Natural killer cell (primary cell): ENCODE measurements around the gene ATP2A3. TPM values are rescaled to one million over a fixed set of nuclear protein-coding genes. Genes with fewer than 3 reads are reported as not detected.

Experiments
- ATAC-seq, 3 donors: fragments of 150-1000 bp in 2 of 3; fragments of 200-7000 bp in 1 of 3; cut with Tn5 transposase; 1 replicate in 1 of 3; 2 replicates in 2 of 3; pipeline ENCODE4 v1.10.0; 2021; ENCODE audit warnings: mild to moderate bottlenecking in 2 of 3, moderate library complexity in 2 of 3
- DNase-seq, 2 donors: peaks; one replicate each; pipeline versions ENCODE4 v3.0.0 to v3.0.0-alpha.2; 2013 to 2021; ENCODE audit warnings: mixed read lengths in 1 of 2
- H3K27ac ChIP-seq: one replicate; pipeline ENCODE4 v1.5.1; 2013; ENCODE audit warnings: mild to moderate bottlenecking, low read length
- H3K27me3 ChIP-seq: one replicate; pipeline ENCODE4 v1.6.1; 2013; ENCODE audit warnings: low read length; ENCODE audit not compliant: control insufficient read depth, insufficient read depth
- H3K36me3 ChIP-seq: one replicate; pipeline ENCODE4 v1.6.1; 2013; ENCODE audit warnings: low read length; ENCODE audit not compliant: control insufficient read depth, insufficient read depth
- H3K4me1 ChIP-seq: one replicate; pipeline ENCODE4 v1.6.1; 2013; ENCODE audit warnings: low read length; ENCODE audit not compliant: control insufficient read depth, insufficient read depth
- H3K4me3 ChIP-seq: one replicate; pipeline ENCODE4 v1.5.1; 2013; ENCODE audit warnings: low read length
- H3K9me3 ChIP-seq: one replicate; pipeline ENCODE4 v1.6.1; 2013; ENCODE audit warnings: low read length; ENCODE audit not compliant: control insufficient read depth, insufficient read depth
- H3K27ac Mint-ChIP-seq, 2 donors: one replicate each; pipeline ENCODE4 v1.8.0; 2022; ENCODE audit warnings: mild to moderate bottlenecking in 2 of 2, mixed read lengths in 2 of 2, moderate library complexity in 1 of 2
- H3K27me3 Mint-ChIP-seq, 2 donors: one replicate each; pipeline ENCODE4 v1.8.0; 2022; ENCODE audit warnings: low read depth in 2 of 2, mixed read lengths in 2 of 2
- H3K36me3 Mint-ChIP-seq: one replicate; pipeline ENCODE4 v1.8.0; 2022; ENCODE audit warnings: mixed read lengths
- H3K4me1 Mint-ChIP-seq, 2 donors: one replicate each; pipeline ENCODE4 v1.8.0; 2022; ENCODE audit warnings: mixed read lengths in 2 of 2
- H3K4me3 Mint-ChIP-seq: one replicate; pipeline ENCODE4 v1.8.0; 2022; ENCODE audit warnings: mild to moderate bottlenecking, moderate library complexity, mixed read lengths
- H3K9me3 Mint-ChIP-seq, 2 donors: one replicate each; pipeline ENCODE4 v1.8.0; 2022; ENCODE audit warnings: mixed read lengths in 2 of 2
- CTCF ChIP-seq: fragments of 200-600 bp; IDR thresholded peaks from one replicate; pipeline ENCODE4 v1.8.0; 2022; ENCODE audit warnings: antibody characterized with exemption
- WGBS: methylation state at CpG from one replicate; pipeline ENCODE4 v1.1.7; 2013; ENCODE audit warnings: missing lambda C conversion rate; ENCODE audit not compliant: insufficient coverage; 5-methylcytosine and 5-hydroxymethylcytosine counted together
- intact Hi-C: fragments of 100-400 bp; cut with micrococcal nuclease; formaldehyde crosslinking; loops from one replicate; pipeline ENCODE4 v1.14.2; 2022
- total RNA-seq, 4 donors: library from RNA; stranded (reverse); fragments of 120-200 nt in 1 of 4; gene quantifications; one replicate each; pipeline versions ENCODE4 v1.2.3 to v1.2.4, GENCODE V29; 2013 to 2022

Gene ATP2A3
- total RNA-seq, 3 donors from 2014 or later (not counting 1 experiment from before 2014, with no cell fraction given): 326 to 397 (median 377) TPM

GRCh38 chr17:3923466-3924190, 40.6 kb downstream of the ATP2A3 start:
- H3K9me3 ChIP-seq: no peaks in the 10 kb centered on the region
- no peak for TF ChIP-seq CTCF
- peaks cover 37% of the 10 kb centered on the region for H3K36me3 ChIP-seq
- Mint-ChIP-seq H3K4me1 (peaks cover 0 to 11% of the 10 kb centered on the region in 2 donors), H3K27me3 (no peaks in the 10 kb centered on the region), H3K4me3 (no peak overlapping the region), H3K27ac (no peak overlapping the region), H3K36me3 (no peaks in the 10 kb centered on the region), H3K9me3 (no peaks in the 10 kb centered on the region)
- H3K27me3 ChIP-seq: no peaks in the 10 kb centered on the region
- intact Hi-C loops: no loop called here
- H3K4me3 ChIP-seq: no peak overlapping the region
- H3K4me1 ChIP-seq: no peaks in the 10 kb centered on the region
- DNase-seq (no peak), ATAC-seq (no peak)
- H3K27ac ChIP-seq: no peak overlapping the region
- WGBS: 87% methylated on average over 17 of the region's 18 CpGs

DNA sequence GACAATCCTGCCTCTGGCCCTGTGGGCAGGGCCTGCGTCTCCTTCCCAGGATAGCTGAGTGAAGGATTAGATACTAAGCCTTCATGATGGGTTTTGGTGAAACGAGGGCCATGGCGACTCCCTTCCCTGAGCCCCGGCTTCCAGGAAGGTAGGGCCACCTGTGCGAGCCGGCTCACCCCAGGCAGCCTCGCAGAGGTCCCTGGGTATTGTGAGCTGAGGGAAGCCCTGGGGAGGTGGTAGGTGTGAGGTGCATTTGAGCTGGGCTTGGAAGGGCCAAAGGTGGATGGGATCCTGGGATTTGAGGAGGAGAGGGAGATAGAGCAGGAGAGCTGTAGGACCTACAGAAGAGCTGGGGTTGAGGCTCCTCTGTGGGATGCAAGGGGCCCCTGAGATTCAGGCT, 41.5 kb downstream of the ATP2A3 start:
- ATAC-seq: no peak
- Mint-ChIP-seq H3K4me1 (peaks cover 0 to 11% of the 10 kb centered on the region in 2 donors), H3K36me3 (no peaks in the 10 kb centered on the region), H3K27me3 (no peaks in the 10 kb centered on the region), H3K27ac (peak overlapping the region in 1 of 2 donors; percentile 36), H3K4me3 (no peak overlapping the region), H3K9me3 (no peaks in the 10 kb centered on the region)
- intact Hi-C loops: no loop called here
- no peak for TF ChIP-seq CTCF
- DNase-seq: no peak
- Histone ChIP-seq H3K36me3 (peaks cover 28% of the 10 kb centered on the region), H3K4me3 (no peak overlapping the region), H3K27ac (no peak overlapping the region), H3K9me3 (no peaks in the 10 kb centered on the region), H3K27me3 (no peaks in the 10 kb centered on the region), H3K4me1 (peaks cover under 1% of the 10 kb centered on the region)
- WGBS: 89% methylated on average over 7 of the region's 7 CpGs

DNA sequence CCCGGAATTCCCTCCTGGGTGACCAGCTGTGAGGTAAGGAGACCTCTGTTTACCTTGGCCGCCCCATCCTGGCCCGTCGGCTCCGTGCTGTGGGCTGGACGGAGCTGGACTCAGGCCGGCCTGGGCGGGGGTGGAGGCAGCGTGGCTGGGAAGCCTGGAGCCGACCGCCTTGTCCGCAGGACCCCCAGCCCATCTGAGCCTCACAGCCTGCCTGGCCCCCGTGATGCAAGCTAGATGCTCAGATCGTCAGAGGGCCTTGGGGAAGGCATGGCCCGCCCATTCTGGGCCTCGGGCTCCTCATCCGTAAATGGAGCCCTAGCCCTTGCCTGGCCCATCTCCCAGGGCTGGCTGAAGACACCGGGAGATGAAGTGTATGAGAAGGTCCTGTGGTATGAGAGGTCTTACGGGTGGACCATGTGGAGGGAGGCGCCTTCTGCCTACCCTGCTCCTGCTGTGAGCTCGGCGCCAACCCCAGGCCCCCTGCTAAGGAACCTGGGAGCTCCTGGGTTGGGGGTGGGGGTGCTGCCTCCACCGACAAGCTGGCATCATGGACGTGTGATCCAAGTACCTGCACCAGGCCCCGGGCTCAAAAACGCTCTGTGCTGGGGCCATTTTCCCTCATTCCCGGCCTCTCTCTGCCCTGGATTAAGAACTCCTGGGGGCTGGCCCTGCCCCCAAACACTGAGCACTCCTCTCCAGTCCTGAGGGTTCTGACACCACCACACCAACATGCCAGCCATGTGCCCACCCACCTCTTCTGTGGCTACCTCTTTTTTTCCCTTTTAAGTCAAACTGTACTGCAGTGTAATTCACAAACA, 42.5 kb downstream of the ATP2A3 start:
- no peak for TF ChIP-seq CTCF
- intact Hi-C loops: no loop called here
- no peak for DNase-seq
- Mint-ChIP-seq H3K36me3 (no peaks in the 10 kb centered on the region), H3K4me3 (no peak overlapping the region), H3K27me3 (no peaks in the 10 kb centered on the region), H3K9me3 (no peaks in the 10 kb centered on the region), H3K27ac (peak overlapping the region in 1 of 2 donors; percentile 36), H3K4me1 (peaks cover 0 to 17% of the 10 kb centered on the region in 2 donors)
- Histone ChIP-seq H3K9me3 (no peaks in the 10 kb centered on the region), H3K36me3 (peaks cover 18% of the 10 kb centered on the region), H3K4me3 (no peak overlapping the region), H3K27ac (no peak overlapping the region), H3K27me3 (no peaks in the 10 kb centered on the region), H3K4me1 (peaks cover 11% of the 10 kb centered on the region)
- WGBS: 93% methylated on average over 27 of the region's 27 CpGs
- no peak for ATAC-seq
